Measurements from ENCODE around the gene CADPS2.

Gene CADPS2

DNA sequence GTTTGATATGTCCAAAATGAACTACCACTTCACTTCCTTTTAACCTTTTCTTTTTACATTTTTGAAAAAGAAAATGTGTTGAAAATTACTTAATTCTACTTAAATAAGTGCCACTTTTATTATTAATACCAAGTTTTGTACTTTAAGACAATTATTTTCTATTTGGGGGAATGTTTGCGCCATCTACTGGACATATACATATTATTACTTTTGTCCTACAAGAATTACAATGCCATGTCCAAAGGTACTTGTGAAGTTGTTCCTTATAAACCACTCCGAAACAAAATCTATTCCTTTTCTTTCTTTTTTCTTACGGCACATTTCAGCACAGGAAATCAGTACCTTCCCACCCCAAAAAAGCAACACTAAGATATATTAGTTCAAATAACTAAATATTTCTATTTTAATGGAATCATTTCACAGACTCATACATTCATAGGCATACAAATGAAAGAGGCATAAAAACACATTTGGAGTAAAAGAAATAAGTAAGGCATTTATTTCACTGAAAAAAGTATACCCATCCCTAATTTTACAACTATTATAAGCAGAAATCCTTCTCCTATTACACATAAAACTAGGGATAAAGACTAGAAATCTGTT, 357.3 kb downstream of the CADPS2 start:
- TF ChIP-seq, protein P1, sequence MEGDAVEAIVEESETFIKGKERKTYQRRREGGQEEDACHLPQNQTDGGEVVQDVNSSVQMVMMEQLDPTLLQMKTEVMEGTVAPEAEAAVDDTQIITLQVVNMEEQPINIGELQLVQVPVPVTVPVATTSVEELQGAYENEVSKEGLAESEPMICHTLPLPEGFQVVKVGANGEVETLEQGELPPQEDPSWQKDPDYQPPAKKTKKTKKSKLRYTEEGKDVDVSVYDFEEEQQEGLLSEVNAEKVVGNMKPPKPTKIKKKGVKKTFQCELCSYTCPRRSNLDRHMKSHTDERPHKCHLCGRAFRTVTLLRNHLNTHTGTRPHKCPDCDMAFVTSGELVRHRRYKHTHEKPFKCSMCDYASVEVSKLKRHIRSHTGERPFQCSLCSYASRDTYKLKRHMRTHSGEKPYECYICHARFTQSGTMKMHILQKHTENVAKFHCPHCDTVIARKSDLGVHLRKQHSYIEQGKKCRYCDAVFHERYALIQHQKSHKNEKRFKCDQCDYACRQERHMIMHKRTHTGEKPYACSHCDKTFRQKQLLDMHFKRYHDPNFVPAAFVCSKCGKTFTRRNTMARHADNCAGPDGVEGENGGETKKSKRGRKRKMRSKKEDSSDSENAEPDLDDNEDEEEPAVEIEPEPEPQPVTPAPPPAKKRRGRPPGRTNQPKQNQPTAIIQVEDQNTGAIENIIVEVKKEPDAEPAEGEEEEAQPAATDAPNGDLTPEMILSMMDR (IDR thresholded peaks at IDR 0.05; ENCODE audit: low read depth, low read length), result peak; percentile 35
- H3K4me3 ChIP-seq (replicated peaks in 1 of 2; ENCODE audit: low read depth in 2 of 2, low read length in 2 of 2), result no peak overlapping the region
- peak; percentile 67 to 73 for DNase-seq (ENCODE audit: low read depth in 2 of 2)

DNA sequence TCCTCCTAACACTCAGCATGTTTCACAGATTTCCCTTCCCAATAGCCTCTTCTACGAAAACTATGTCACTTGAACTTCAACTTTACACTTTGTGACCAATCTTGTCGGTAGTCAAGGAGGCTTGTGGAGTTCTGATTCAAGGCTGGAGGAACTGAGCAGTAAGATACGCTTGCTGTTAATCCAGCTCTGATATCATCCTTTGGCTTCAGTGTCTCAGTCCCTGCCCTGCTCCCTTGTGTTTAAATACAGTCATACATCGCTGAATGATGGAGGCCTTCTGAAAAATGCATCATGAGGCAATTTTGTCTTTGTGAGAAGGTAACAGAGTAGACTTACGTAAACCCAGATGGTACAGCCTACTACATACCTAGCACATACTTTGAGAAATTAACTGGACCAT, 360.9 kb downstream of the CADPS2 start:
- no peak overlapping the region for H3K4me3 ChIP-seq (replicated peaks in 1 of 2; ENCODE audit: low read depth in 2 of 2, low read length in 2 of 2)
- TF ChIP-seq, protein P1 (IDR thresholded peaks at IDR 0.05; ENCODE audit: low read depth, low read length), result no peak
- no peak for DNase-seq (ENCODE audit: low read depth in 2 of 2)

DNA sequence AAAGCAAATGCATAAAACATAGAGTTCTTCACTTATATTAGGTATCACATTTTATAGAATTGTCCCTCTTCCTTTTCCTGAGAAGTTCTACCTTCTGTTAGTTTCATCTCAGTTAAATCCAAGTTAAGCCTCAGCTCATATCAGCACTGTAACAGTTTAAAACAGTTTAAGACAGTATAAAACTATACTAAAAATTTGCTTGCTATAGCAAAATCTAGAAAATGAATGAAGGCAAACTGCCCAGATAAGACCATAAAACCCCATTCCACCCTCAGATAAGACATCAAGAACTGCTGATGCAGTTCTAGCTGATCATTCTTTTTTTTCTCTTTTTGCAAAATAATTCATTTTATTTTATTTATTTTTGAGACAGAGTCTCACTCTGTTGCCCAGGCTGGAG, 364.5 kb downstream of the CADPS2 start:
- H3K4me3 ChIP-seq (replicated peaks in 1 of 2; ENCODE audit: low read depth in 2 of 2, low read length in 2 of 2), result no peak overlapping the region
- TF ChIP-seq, protein P1 (IDR thresholded peaks at IDR 0.05; ENCODE audit: low read depth, low read length), result no peak
- no peak for DNase-seq (ENCODE audit: low read depth in 2 of 2)

GRCh38 chr7:122520971-122521555, 365.2 kb downstream of the CADPS2 start:
- H3K4me3 ChIP-seq (replicated peaks in 1 of 2; ENCODE audit: low read depth in 2 of 2, low read length in 2 of 2), result no peak overlapping the region
- TF ChIP-seq, protein P1 (IDR thresholded peaks at IDR 0.05; ENCODE audit: low read depth, low read length), result no peak
- no peak for DNase-seq (ENCODE audit: low read depth in 2 of 2)

GRCh38 chr7:122518488-122518887, 367.8 kb downstream of the CADPS2 start:
- H3K4me3 ChIP-seq (replicated peaks in 1 of 2; ENCODE audit: low read depth in 2 of 2, low read length in 2 of 2), result no peak overlapping the region
- TF ChIP-seq, protein P1 (IDR thresholded peaks at IDR 0.05; ENCODE audit: low read depth, low read length), result no peak
- peak in 1 of 2 donors; percentile 19 for DNase-seq (ENCODE audit: low read depth in 2 of 2)

DNA sequence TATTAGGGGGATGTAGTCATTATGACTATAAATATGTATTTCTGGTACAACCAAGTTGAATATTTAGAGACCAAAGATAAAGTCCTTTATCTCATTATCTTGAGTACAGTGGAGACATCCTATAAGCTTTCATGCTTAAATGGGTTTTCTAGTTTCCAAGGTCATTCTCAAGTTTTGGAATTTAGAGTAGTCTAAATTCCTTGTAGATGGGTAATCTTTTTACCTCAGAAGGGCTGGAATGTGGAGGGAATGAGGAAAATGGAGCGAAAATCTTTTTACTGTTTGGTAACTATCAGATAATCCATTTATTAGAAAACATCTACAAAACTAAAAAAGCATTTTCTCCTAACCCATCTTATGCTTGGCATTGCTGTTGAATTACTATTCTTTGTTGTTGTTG, 368.7 kb downstream of the CADPS2 start:
- no peak overlapping the region for H3K4me3 ChIP-seq (replicated peaks in 1 of 2; ENCODE audit: low read depth in 2 of 2, low read length in 2 of 2)
- DNase-seq (ENCODE audit: low read depth in 2 of 2), result no peak
- TF ChIP-seq, protein P1 (IDR thresholded peaks at IDR 0.05; ENCODE audit: low read depth, low read length), result no peak

- DNase-seq (ENCODE audit: low read depth in 2 of 2), result no peak
- no peak overlapping the region for H3K4me3 ChIP-seq (replicated peaks in 1 of 2; ENCODE audit: low read depth in 2 of 2, low read length in 2 of 2)
- TF ChIP-seq, protein P1 (IDR thresholded peaks at IDR 0.05; ENCODE audit: low read depth, low read length), result no peak
These were observed 370.9 kb downstream of the CADPS2 start for GRCh38 chr7:122515404-122515803.
